AG04450 (cell line): ENCODE results near the gene SNRPD3. TPM values are rescaled to one million over a fixed set of nuclear protein-coding genes. Genes with fewer than 3 reads are reported as not detected.
"Not testable (repeated sequence)": the region's sequence is repeated elsewhere in the genome, so short reads cannot be mapped to it uniquely, and the experiment has no call there.

Experiments
- CTCF ChIA-PET: fragments of 300-600, 350-600 bp; formaldehyde crosslinking; extraction: SDS; loops from one replicate; lab custom pipeline; 2022; ENCODE audit warnings: antibody characterized with exemption, inconsistent platforms; lab: Charles Lee
- POLR2A ChIA-PET: fragments of 350-600 bp; formaldehyde crosslinking; extraction: SDS; loops from one replicate; lab custom pipeline; 2021; ENCODE audit warnings: antibody characterized with exemption, inconsistent platforms; lab: Yijun Ruan, JAX
- DNase-seq: peaks from one replicate; pipeline ENCODE4 v3.0.0-alpha.2; 2011; ENCODE audit warnings: low read depth, low spot score
- H3K27ac ChIP-seq: one replicate; pipeline ENCODE4 v1.5.1; 2012; ENCODE audit warnings: low read depth, low read length, control low read depth
- H3K27me3 ChIP-seq: one replicate; pipeline ENCODE4 v1.6.0; 2012; ENCODE audit warnings: low read length; ENCODE audit not compliant: control insufficient read depth, insufficient read depth
- H3K4me3 ChIP-seq: 2 replicates; pipeline ENCODE4 v1.5.1; 2011; ENCODE audit warnings: mild to moderate bottlenecking, low read depth, low read length, control low read depth
- H3K9me3 ChIP-seq: 2 replicates; pipeline ENCODE4 v1.5.1; 2012; ENCODE audit warnings: low read length; ENCODE audit not compliant: control insufficient read depth, insufficient read depth
- polyA plus RNA-seq: library from polyadenylated mRNA; depleted of rRNA; stranded (reverse); fragments of >200 nt; gene quantifications from 2 replicates; pipeline ENCODE4 v1.2.3, GENCODE V29; 2011
- TF ChIP-seq, protein P1 (sequence below): IDR thresholded peaks from 2 replicates; pipeline ENCODE4 v1.5.1; 2011; ENCODE audit warnings: low read depth, low read length, control low read depth, inconsistent platforms

SNRPD3 gene
- polyA plus RNA-seq, 1 experiment: 187 TPM

DNA sequence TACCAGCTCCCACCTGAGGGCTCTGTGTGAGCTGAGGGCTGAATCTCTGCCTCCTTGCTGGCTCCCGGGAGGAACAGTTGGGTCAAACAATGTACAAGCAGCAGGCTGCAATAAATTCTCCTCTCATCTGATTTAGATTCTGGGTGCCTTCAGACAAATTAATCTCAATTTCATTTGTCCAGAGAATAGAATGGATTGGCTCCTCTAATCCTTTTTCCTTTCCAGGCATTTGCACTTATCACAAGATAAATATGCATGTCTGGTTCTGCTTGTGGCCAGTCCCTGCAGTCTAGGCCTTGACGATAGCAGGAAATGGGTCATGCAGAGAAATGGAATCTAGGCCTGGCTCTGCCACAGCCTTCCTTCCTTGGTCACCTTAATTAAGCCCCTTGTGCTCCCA lies 31.9 kb upstream of the SNRPD3 start:
- Histone ChIP-seq H3K27me3 (peaks cover 5% of the 10 kb centered on the region), H3K27ac (no peak overlapping the region), H3K4me3 (no peak overlapping the region), H3K9me3 (no peaks in the 10 kb centered on the region)
- CTCF ChIA-PET: interaction anchor here (0.5 to 2.1 kb wide), 2 partner anchors 101 to 103 kb away, joined by 3 to 5 read pairs; no protein-coding TSS in a partner anchor
- TF ChIP-seq, protein P1, sequence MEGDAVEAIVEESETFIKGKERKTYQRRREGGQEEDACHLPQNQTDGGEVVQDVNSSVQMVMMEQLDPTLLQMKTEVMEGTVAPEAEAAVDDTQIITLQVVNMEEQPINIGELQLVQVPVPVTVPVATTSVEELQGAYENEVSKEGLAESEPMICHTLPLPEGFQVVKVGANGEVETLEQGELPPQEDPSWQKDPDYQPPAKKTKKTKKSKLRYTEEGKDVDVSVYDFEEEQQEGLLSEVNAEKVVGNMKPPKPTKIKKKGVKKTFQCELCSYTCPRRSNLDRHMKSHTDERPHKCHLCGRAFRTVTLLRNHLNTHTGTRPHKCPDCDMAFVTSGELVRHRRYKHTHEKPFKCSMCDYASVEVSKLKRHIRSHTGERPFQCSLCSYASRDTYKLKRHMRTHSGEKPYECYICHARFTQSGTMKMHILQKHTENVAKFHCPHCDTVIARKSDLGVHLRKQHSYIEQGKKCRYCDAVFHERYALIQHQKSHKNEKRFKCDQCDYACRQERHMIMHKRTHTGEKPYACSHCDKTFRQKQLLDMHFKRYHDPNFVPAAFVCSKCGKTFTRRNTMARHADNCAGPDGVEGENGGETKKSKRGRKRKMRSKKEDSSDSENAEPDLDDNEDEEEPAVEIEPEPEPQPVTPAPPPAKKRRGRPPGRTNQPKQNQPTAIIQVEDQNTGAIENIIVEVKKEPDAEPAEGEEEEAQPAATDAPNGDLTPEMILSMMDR: no peak
- no peak for DNase-seq
- POLR2A ChIA-PET: no interaction called here

DNA sequence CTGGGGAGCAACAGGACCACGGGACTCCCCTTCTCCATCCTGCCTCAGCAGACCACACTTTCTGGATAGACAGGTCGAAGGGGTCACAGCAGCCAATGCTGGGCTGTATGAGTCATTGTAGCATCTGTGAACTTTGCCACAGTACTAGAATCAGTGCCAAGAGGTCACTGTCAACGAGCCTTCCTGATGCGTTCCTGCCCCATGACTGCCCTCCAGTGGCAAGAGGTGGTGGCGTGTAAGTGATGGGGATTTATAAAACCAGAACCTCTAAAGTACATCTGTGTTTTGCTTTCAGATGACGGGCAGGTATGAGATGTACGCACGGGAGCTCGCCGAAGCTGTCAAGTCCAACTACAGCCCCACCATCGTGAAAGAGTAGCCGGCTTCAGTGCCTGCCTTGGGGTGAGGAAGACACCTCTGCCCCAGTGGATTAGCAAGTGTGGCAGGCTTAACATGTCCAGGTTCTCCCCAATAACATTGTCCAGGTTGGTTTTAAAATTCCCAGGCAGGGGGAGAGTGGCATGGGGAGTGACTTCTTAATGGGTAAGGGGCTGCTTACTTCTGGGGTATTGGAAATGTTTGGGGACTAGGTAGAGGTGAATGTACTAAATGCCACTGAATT lies 30.3 kb upstream of the SNRPD3 start:
- POLR2A ChIA-PET: no interaction called here
- DNase-seq: no peak

DNA sequence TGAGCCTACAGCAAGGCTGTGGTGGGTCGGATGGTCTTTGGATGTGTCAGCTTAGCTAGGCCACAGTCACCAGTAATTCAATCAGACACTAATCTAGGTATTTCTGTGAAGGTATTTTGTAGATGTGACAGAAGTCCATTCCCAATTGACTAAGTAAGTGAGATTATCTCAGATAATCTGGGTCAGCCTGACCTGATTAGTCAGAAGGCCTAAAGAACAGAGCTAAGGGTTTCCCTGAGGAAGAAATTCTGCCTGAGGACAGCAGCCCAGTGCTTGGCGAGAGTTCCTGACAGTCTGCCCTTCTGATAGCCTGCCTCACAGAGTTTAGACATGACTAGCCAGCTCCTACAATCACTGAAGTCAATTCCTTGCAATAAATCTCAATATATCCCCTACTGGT lies 29.6 kb upstream of the SNRPD3 start:
- no peak for DNase-seq
- CTCF ChIA-PET: interaction anchor here (0.6 to 2.4 kb wide), 14 partner anchors 10 to 254 kb away, joined by 3 to 13 read pairs (median 4); no protein-coding TSS in a partner anchor

More for the DNA sequence above, 30.3 kb upstream of the SNRPD3 start:
- Histone ChIP-seq H3K9me3 (no peaks in the 10 kb centered on the region), H3K27ac (no peak overlapping the region), H3K4me3 (no peak overlapping the region), H3K27me3 (peaks cover 2% of the 10 kb centered on the region)
- TF ChIP-seq, protein P1: peak; percentile 92
- CTCF ChIA-PET: interaction anchor here (0.6 to 2.4 kb wide), 15 partner anchors 11 to 253 kb away, joined by 3 to 13 read pairs (median 4); no protein-coding TSS in a partner anchor

DNA sequence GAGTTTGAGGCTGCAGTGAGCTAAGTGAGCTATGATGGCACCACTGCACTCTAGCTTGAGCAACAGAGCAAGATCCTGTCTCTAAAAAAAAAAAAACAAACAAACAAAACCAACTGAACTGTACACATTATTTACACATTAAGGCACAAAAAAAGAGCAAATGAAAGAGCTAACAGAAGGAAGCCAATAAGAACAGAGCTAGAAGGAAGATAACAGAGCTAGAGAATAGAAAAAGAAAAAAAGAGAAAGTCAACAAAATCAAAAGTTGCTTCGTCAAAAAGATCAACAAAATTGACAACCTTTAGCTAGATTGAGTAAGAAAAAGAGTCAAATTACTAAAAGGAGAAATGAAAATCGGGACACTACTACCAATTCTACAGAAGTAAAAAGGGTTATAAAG lies 25.9 kb upstream of the SNRPD3 start:
- Histone ChIP-seq H3K9me3 (no peaks in the 10 kb centered on the region), H3K27me3 (peaks cover 5% of the 10 kb centered on the region), H3K27ac (no peak overlapping the region), H3K4me3 (no peak overlapping the region)
- CTCF ChIA-PET: interaction anchor here (0.8 to 1.4 kb wide), 3 partner anchors 9 to 204 kb away, joined by 3 to 5 read pairs (median 4); no protein-coding TSS in a partner anchor
- DNase-seq: no peak
- TF ChIP-seq, protein P1: no peak
- POLR2A ChIA-PET: interaction anchor here (1.0 kb wide), 1 partner anchor 519 kb away, joined by 3 read pairs; the partner anchor contains the start of gene CABIN1

More for the DNA sequence above, 29.6 kb upstream of the SNRPD3 start:
- POLR2A ChIA-PET: no interaction called here
- TF ChIP-seq, protein P1: no peak
- H3K27ac ChIP-seq: no peak overlapping the region
- peaks cover 4% of the 10 kb centered on the region for H3K27me3 ChIP-seq
- H3K9me3 ChIP-seq: no peaks in the 10 kb centered on the region
- no peak overlapping the region for H3K4me3 ChIP-seq

DNA sequence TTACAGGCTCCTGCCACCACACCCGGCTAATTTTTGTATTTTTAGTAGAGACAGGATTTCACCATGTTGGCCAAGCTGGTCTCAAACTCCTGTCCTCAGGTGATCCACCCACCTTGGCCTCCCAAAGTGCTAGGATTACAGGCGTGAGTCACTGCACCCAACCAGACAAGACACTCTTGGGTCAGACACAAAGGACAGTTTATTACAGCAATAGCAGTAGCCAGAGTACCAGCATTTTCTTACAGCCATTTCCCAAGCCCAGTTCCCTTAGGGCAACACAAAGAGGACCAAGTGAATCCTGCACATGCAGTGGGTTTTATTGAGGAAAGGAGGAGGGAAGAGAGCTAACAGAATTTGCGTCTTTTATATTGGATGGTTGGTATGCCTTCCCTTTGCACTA lies 24.8 kb upstream of the SNRPD3 start:
- POLR2A ChIA-PET, H3K4me3 ChIP-seq, H3K27ac ChIP-seq, H3K27me3 ChIP-seq, DNase-seq, H3K9me3 ChIP-seq: not testable (repeated sequence)
- CTCF ChIA-PET: interaction anchor here (0.8 kb wide), 1 partner anchor 26 kb away, joined by 3 read pairs; no protein-coding TSS in a partner anchor
